GM12874 (cell line): ENCODE measurements around the gene CCNYL1.

Experiments used
- TF ChIP-seq, protein P1 (sequence below): IDR thresholded peaks from 2 replicates; pipeline ENCODE4 v1.5.1; 2011; ENCODE audit warnings: low read depth, mild to moderate bottlenecking, control low read depth, low read length, moderate library complexity; ENCODE audit not compliant: insufficient read depth

CCNYL1 gene

DNA sequence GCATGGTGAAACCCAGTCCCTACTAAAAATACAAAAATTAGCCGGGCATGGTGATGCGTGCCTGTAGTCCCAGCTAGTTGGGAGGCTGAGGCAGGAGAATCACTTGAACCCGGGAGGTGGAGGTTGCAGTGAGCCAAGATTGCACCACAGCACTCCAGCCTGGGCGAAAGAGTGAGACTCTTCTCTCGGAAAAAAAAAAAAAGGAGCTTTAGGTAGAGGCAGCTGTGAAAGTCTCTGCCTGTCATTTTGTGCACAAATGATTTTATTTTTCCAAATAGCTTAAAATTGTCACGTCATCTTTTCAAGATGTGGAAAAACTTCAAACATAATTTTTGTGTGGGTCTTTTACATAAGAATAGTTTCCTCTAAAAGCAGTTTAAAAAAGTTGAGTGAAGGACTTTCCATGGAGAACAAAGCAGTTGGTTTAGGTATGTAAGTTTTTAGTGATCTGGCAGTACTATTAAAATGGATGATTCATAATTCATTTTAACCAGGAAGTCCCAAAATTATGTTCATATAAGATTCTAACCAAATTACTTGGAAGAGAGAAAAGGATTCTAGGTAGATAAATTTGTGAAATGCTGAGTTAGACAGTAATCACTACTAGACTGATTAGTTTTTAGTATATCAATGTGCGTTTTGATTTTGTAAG, 11.5 kb downstream of the CCNYL1 start:
- TF ChIP-seq, protein P1, sequence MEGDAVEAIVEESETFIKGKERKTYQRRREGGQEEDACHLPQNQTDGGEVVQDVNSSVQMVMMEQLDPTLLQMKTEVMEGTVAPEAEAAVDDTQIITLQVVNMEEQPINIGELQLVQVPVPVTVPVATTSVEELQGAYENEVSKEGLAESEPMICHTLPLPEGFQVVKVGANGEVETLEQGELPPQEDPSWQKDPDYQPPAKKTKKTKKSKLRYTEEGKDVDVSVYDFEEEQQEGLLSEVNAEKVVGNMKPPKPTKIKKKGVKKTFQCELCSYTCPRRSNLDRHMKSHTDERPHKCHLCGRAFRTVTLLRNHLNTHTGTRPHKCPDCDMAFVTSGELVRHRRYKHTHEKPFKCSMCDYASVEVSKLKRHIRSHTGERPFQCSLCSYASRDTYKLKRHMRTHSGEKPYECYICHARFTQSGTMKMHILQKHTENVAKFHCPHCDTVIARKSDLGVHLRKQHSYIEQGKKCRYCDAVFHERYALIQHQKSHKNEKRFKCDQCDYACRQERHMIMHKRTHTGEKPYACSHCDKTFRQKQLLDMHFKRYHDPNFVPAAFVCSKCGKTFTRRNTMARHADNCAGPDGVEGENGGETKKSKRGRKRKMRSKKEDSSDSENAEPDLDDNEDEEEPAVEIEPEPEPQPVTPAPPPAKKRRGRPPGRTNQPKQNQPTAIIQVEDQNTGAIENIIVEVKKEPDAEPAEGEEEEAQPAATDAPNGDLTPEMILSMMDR: no peak

DNA sequence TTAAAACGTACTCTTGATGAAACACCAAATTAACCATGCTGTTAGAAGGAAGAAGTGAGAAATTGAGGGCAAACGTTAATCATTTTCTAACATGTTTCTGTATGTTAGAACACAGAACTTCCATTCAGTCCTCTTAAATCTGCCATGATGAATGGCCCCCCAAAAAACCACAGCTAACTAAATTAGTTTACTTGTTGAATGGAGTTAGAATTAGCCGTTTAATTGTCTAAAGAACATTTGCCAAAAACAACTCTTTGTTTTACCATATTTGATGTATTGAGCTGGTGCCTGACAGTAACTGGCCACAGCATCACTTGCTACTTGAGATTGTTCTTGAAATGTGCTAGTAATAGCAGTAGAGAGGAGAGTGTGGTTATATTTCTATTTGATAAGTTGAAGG, 12.7 kb downstream of the CCNYL1 start:
- TF ChIP-seq, protein P1: no peak

DNA sequence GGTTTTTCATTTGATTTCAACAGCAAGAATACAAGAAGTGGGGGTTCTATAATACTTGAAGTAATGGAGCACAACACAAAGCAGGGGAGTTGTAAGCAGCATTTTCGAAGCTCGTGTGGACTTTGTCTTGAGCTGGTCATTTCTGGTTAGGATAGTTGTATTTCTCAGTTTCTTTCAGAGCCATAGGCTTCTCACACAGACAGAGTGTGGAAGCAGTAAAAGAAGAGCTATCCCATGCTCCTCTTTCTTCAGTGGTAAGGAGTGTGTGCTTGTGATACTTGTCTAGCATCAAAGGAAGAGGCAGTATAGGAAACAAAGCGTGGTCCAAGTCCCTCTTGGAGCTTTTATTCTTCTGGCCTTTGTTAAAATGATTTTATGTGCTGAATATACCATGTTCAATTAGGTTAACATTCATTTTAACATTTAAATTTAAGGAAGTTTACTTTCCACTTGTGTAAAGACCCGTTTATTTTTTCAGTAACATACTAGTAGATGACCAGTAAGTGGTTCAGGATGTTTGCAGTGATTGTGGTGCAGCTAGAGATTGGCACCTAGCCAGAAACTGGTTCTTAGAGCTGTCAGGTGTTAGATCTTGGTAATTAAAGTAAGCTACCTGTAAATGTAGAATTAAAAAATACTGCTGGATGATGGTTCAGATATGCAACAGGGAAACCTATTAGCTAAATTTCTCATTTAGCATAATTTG, 14.6 kb downstream of the CCNYL1 start:
- TF ChIP-seq, protein P1: no peak

DNA sequence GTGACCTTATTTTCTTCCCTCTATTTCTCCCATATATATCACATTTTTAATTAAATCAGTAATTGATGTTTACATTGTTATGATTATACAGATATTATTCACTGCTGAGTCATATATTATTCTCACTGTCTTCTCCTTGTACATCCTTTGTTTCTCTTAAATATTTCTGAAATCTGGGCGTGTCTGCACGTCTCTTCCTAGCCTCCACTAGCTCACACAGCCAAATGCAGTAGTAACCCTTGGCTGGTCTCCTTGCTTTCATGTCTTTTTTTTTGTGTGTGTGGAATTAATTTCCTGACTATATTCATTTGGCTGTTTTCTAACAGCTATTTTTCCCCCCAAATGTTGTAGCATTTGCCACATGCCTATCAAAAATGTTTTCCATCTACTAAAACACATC, 15.8 kb downstream of the CCNYL1 start:
- TF ChIP-seq, protein P1: no peak

DNA sequence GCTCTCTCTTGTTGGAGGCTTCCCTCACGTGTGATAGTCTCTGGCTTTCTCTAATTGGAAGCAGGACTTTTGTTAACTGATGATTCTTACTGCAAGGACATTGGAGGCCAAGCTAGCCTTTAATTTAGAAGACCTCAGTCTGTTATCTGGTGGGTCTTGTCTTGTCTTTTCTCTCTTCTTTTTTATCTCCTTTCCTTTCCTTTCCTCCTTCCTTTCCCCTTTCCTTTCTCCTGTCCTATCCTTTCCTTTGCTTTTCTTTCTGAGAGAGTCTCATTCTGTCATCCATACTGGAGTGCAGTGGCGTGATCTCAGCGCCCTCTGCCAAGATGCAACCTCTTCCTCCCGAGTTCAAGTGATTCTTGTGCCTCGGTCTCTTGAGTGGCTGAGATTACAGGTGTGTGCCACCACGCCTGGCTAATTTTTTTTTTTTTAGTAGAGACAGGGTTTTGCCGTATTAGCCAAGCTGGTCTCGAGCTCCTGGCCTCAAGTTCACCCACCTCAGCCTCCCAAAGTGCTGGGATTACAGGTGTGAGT, 18.1 kb downstream of the CCNYL1 start:
- TF ChIP-seq, protein P1: no peak

- TF ChIP-seq, protein P1: no peak
Observed at GRCh38 chr2:207731138-207731537, 19.7 kb downstream of the CCNYL1 start.

GRCh38 chr2:207733597-207734240, 22.3 kb downstream of the CCNYL1 start:
- TF ChIP-seq, protein P1: no peak
